ENCODE measurements around the gene MPP2. TPM values are rescaled to one million over a fixed set of nuclear protein-coding genes. Genes with fewer than 3 reads are reported as not detected.

MPP2 gene
- total and polyA plus RNA-seq, 2 of the 13 experiments (the other 11 are each of a cell fraction or from before 2014, with no cell fraction given), result 0.20 to 1.7 TPM

DNA sequence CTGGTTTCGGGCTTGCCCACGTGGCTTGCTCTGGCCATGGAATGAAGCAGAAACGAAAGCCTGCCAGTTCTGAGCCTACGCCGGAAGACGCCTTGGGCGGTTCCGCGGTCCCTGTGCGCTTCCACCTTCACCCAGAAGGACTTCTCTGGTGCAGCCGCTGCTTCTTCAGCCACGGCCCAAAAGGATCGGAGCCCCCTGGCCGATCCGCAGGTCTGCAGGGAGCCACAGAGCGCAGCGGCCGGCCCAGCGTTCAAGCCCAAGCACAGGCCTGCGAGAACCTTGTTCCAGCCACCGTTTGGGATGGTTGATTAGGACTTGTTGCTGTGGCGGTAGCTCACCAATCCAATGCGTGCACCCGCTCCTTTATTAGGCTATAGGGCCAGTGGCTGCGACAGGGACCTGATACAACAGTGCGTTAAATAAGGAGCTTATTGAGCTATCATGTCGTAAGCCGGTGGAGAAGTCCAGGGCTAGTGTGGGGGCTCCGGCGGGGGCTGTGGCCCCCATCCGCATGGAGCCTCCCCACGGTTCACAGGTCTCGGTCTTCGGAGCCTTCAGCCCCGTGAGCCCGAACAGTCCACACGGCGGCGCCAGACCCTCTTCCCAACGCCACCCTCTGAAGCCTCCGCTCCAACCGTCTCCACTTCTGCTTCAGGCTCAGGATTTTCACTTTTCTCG lies 10.2 kb upstream of the MPP2 start (continued):
- TF ChIP-seq, protein P1, sequence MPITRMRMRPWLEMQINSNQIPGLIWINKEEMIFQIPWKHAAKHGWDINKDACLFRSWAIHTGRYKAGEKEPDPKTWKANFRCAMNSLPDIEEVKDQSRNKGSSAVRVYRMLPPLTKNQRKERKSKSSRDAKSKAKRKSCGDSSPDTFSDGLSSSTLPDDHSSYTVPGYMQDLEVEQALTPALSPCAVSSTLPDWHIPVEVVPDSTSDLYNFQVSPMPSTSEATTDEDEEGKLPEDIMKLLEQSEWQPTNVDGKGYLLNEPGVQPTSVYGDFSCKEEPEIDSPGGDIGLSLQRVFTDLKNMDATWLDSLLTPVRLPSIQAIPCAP (CRISPR knock-in tag; IDR thresholded peaks at IDR 0.05; ENCODE audit: low read depth), result no peak
- no peak for TF ChIP-seq ZFP37 (CRISPR knock-in tag; IDR thresholded peaks at IDR 0.05; ENCODE audit: borderline replicate concordance)

DNA sequence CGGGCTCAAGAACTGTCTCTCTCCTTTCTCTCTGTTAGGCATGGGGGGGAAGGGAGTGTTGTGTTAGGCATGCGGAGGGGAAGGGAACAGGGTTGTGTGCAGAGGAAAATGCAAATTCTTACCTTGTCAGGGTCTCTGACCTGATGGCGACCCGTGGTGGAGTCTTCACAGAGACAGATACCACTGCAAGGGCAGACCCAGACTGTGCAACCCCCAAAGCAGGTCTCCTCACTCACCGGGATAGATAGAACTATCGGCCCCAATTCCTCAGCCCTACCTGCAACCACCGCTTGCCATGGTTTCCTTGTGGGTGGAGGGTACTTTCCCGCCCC lies 9.6 kb upstream of the MPP2 start:
- ChIA-PET CTCF (ENCODE audit: low intra/inter-chr PET ratio, low total read pairs) (no interaction called here), POLR2A (no interaction called here)
- FAIRE-seq (no peak), DNase-seq (ENCODE audit: low spot score) (no peak), ATAC-seq (no peak)
- Histone ChIP-seq H3K27me3 (ENCODE audit: control insufficient read depth in 1 of 2, insufficient read depth in 2 of 2, low read length in 2 of 2) (peaks cover 7 to 61% of the 10 kb centered on the region in 2 experiments; a peak in 4 of 5 replicates), H3K9me3 (ENCODE audit: low read length) (no peaks in the 10 kb centered on the region), H3K27ac (ENCODE audit: extremely low read length, insufficient read depth, low read length) (no peak overlapping the region), H3K4me3 (replicated peaks in 1 of 3; ENCODE audit: insufficient read depth in 1 of 3, low read depth in 2 of 3, low read length in 3 of 3) (no peak overlapping the region), H3K4me1 (ENCODE audit: insufficient read depth, low read length) (no peaks in the 10 kb centered on the region), H3K79me2 (ENCODE audit: insufficient read depth, low read length) (no peaks in the 10 kb centered on the region), H4K20me1 (ENCODE audit: insufficient read depth, low read length) (no peaks in the 10 kb centered on the region), H2AFZ (ENCODE audit: low read length) (no peak overlapping the region), H3K36me3 (replicated peaks in 1 of 2; ENCODE audit: control insufficient read depth in 1 of 2, insufficient read depth in 2 of 2, low read length in 2 of 2) (no peaks in the 10 kb centered on the region), H3K4me2 (ENCODE audit: low read depth, low read length) (no peak overlapping the region), H3K9ac (ENCODE audit: insufficient read depth, low read depth, low read length) (no peak overlapping the region)
- in situ Hi-C loops (cut with HindIII; ENCODE audit: extremely low pct_ligation_motif_present, low pct_unique_long_range_greater_than_20kb), result no loop called here
- WGBS (ENCODE audit: low lambda C conversion rate), result 26% methylated on average over 7 of the region's 8 CpGs
- BruUV-seq (replicated peaks), result no TSS peak
- intact Hi-C loops (cut with micrococcal nuclease; ENCODE audit: unreplicated experiment), result no loop called here
- TF ChIP-seq, protein P2, sequence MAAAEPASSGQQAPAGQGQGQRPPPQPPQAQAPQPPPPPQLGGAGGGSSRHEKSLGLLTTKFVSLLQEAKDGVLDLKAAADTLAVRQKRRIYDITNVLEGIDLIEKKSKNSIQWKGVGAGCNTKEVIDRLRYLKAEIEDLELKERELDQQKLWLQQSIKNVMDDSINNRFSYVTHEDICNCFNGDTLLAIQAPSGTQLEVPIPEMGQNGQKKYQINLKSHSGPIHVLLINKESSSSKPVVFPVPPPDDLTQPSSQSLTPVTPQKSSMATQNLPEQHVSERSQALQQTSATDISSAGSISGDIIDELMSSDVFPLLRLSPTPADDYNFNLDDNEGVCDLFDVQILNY (CRISPR knock-in tag; conservative IDR thresholded peaks at IDR 0.05), result no peak
- TF ChIP-seq, protein P3, sequence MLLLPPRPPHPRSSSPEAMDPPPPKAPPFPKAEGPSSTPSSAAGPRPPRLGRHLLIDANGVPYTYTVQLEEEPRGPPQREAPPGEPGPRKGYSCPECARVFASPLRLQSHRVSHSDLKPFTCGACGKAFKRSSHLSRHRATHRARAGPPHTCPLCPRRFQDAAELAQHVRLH (CRISPR knock-in tag; IDR thresholded peaks at IDR 0.05; ENCODE audit: borderline replicate concordance, low read depth), result no peak
- TF ChIP-seq SPEN (CRISPR knock-in tag; IDR thresholded peaks at IDR 0.05; ENCODE audit: low read depth), result no peak
- TF ChIP-seq, protein P4, sequence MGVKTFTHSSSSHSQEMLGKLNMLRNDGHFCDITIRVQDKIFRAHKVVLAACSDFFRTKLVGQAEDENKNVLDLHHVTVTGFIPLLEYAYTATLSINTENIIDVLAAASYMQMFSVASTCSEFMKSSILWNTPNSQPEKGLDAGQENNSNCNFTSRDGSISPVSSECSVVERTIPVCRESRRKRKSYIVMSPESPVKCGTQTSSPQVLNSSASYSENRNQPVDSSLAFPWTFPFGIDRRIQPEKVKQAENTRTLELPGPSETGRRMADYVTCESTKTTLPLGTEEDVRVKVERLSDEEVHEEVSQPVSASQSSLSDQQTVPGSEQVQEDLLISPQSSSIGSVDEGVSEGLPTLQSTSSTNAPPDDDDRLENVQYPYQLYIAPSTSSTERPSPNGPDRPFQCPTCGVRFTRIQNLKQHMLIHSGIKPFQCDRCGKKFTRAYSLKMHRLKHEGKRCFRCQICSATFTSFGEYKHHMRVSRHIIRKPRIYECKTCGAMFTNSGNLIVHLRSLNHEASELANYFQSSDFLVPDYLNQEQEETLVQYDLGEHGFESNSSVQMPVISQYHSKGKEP (CRISPR knock-in tag; IDR thresholded peaks at IDR 0.05), result no peak
- TF ChIP-seq MBNL3 (CRISPR knock-in tag; conservative IDR thresholded peaks at IDR 0.05), result no peak
- no peak for TF ChIP-seq SALL2 (CRISPR knock-in tag; IDR thresholded peaks at IDR 0.05)
- TF ChIP-seq ZNF253 (CRISPR knock-in tag; IDR thresholded peaks at IDR 0.05; ENCODE audit: borderline replicate concordance), result no peak
- no peak for TF ChIP-seq EEA1 (CRISPR knock-in tag; IDR thresholded peaks at IDR 0.05; ENCODE audit: borderline replicate concordance)
- TF ChIP-seq, protein P5, sequence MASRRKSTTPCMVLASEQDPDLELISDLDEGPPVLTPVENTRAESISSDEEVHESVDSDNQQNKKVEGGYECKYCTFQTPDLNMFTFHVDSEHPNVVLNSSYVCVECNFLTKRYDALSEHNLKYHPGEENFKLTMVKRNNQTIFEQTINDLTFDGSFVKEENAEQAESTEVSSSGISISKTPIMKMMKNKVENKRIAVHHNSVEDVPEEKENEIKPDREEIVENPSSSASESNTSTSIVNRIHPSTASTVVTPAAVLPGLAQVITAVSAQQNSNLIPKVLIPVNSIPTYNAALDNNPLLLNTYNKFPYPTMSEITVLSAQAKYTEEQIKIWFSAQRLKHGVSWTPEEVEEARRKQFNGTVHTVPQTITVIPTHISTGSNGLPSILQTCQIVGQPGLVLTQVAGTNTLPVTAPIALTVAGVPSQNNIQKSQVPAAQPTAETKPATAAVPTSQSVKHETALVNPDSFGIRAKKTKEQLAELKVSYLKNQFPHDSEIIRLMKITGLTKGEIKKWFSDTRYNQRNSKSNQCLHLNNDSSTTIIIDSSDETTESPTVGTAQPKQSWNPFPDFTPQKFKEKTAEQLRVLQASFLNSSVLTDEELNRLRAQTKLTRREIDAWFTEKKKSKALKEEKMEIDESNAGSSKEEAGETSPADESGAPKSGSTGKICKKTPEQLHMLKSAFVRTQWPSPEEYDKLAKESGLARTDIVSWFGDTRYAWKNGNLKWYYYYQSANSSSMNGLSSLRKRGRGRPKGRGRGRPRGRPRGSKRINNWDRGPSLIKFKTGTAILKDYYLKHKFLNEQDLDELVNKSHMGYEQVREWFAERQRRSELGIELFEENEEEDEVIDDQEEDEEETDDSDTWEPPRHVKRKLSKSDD (CRISPR knock-in tag; IDR thresholded peaks at IDR 0.05; ENCODE audit: low read depth), result no peak
- TF ChIP-seq RBM22 (optimal IDR thresholded peaks at IDR 0.05; ENCODE audit: low read length), result no peak
- no peak for TF ChIP-seq GTF2F1 (IDR thresholded peaks at IDR 0.05; ENCODE audit: low read length)
- no peak for TF ChIP-seq ZNF136 (CRISPR knock-in tag; IDR thresholded peaks at IDR 0.05; ENCODE audit: low read depth)
- no peak for TF ChIP-seq ARID2 (CRISPR knock-in tag; IDR thresholded peaks at IDR 0.05; ENCODE audit: borderline replicate concordance)

Data from HepG2 (cell line).